Germinal center (tissue), 1 donor: ENCODE results near the gene DPM2.

Source experiments
- DNase-seq: peaks from one replicate; pipeline ENCODE4 v3.0.0; 2012; ENCODE audit warnings: mixed read lengths, low spot score

DPM2 gene

GRCh38 chr9:127936347-127936852 is 1.3 kb downstream of the DPM2 start:
- DNase-seq: no peak

- DNase-seq: no peak
Measured at GRCh38 chr9:127935765-127936221, 1.9 kb downstream of the DPM2 start.

GRCh38 chr9:127934986-127935385 is 2.7 kb downstream of the DPM2 start:
- no peak for DNase-seq

- no peak for DNase-seq
Measured at GRCh38 chr9:127934248-127934647, 3.4 kb downstream of the DPM2 start.

GRCh38 chr9:127931092-127931881 is 6.4 kb downstream of the DPM2 start:
- DNase-seq: peak; percentile 35

GRCh38 chr9:127930231-127931091 is 7.2 kb downstream of the DPM2 start, which contains the start of gene PIP5KL1:
TSS of gene PIP5KL1 (minus strand) at chr9:127930777. CDS start at chr9:127930752, 25 bp downstream.
- peak; percentile 95 for DNase-seq

- DNase-seq: no peak
Measured at GRCh38 chr9:127929625-127929979, 8.1 kb downstream of the DPM2 start.

- DNase-seq: no peak
Measured at GRCh38 chr9:127928676-127929624, 8.7 kb downstream of the DPM2 start.

GRCh38 chr9:127927988-127928675 is 9.5 kb downstream of the DPM2 start:
- no peak for DNase-seq

- DNase-seq: peak; percentile 84
Measured at GRCh38 chr9:127927201-127927987, 10.3 kb downstream of the DPM2 start.

GRCh38 chr9:127926906-127927200 is 10.8 kb downstream of the DPM2 start:
- no peak for DNase-seq

GRCh38 chr9:127925959-127926905 is 11.4 kb downstream of the DPM2 start:
- no peak for DNase-seq

- no peak for DNase-seq
Measured at GRCh38 chr9:127924736-127925444, 12.8 kb downstream of the DPM2 start.

GRCh38 chr9:127923771-127924170 is 13.9 kb downstream of the DPM2 start:
- no peak for DNase-seq

GRCh38 chr9:127923046-127923445 is 14.6 kb downstream of the DPM2 start:
- DNase-seq: no peak

- DNase-seq: peak; percentile 87
Measured at GRCh38 chr9:127921557-127922120, 16.0 kb downstream of the DPM2 start.

GRCh38 chr9:127920794-127921193 is 16.9 kb downstream of the DPM2 start:
- no peak for DNase-seq

GRCh38 chr9:127919253-127919815 is 18.3 kb downstream of the DPM2 start:
- DNase-seq: no peak
